Erythroblast (primary cell): ENCODE data around the gene VAV1.

ENCODE experiments used
- GATA1 ChIP-seq: IDR thresholded peaks from 2 replicates; pipeline ENCODE4 v1.6.1; 2011; ENCODE audit warnings: low read depth, mild to moderate bottlenecking, control low read depth, low read length, moderate library complexity
- POLR2A ChIP-seq: IDR thresholded peaks from 2 replicates; pipeline ENCODE4 v1.6.1; 2011; ENCODE audit warnings: mild to moderate bottlenecking, low read length

DNA sequence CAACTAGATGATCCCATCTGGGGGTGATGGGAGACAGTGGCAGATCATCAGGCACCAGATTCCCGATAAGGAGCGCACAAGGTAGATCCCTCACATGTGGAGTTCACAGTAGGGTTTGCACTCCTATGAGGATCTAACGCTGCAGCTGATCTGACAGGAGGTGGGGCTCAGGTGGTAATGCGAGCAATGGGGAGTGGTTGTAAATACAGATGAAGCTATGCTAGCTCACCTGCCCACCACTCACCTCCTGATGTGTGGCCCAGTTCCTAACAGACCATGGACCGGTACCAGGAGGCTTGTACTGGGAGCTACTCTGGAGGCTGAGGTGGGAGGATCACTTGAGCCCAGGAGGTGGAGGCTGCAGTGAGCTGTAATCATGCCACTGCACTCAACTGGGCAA is 34.8 kb downstream of the VAV1 start:
- TF ChIP-seq POLR2A = no peak
- no peak for TF ChIP-seq GATA1
